HUES48 (cell line): ENCODE data around the gene PDE4B.
"Not testable (repeated sequence)": the region's sequence is repeated elsewhere in the genome, so short reads cannot be mapped to it uniquely, and the experiment has no call there.

Experiments used
- H3K27ac ChIP-seq: one replicate; pipeline ENCODE4 v1.7.0; 2013; ENCODE audit warnings: low read depth, low read length, inconsistent platforms
- H3K27me3 ChIP-seq: 2 replicates; pipeline ENCODE4 v1.6.1; 2013; ENCODE audit warnings: mild to moderate bottlenecking, low read length; ENCODE audit not compliant: control insufficient read depth, insufficient read depth
- H3K36me3 ChIP-seq: 2 replicates; pipeline ENCODE4 v1.6.1; 2013; ENCODE audit warnings: low read length; ENCODE audit not compliant: control insufficient read depth, insufficient read depth
- H3K4me1 ChIP-seq: 2 replicates; pipeline ENCODE4 v1.6.1; 2013; ENCODE audit warnings: mild to moderate bottlenecking, low read length; ENCODE audit not compliant: control insufficient read depth, insufficient read depth
- H3K4me3 ChIP-seq: 2 replicates; pipeline ENCODE4 v1.5.1; 2013; ENCODE audit warnings: mild to moderate bottlenecking, low read depth, low read length
- H3K9ac ChIP-seq: 2 replicates; pipeline ENCODE4 v1.6.1; 2013; ENCODE audit warnings: mild to moderate bottlenecking, low read depth, low read length, moderate library complexity
- H3K9me3 ChIP-seq: 2 replicates; pipeline ENCODE4 v1.6.1; 2013; ENCODE audit warnings: low read length; ENCODE audit not compliant: control insufficient read depth, insufficient read depth

Gene PDE4B

DNA sequence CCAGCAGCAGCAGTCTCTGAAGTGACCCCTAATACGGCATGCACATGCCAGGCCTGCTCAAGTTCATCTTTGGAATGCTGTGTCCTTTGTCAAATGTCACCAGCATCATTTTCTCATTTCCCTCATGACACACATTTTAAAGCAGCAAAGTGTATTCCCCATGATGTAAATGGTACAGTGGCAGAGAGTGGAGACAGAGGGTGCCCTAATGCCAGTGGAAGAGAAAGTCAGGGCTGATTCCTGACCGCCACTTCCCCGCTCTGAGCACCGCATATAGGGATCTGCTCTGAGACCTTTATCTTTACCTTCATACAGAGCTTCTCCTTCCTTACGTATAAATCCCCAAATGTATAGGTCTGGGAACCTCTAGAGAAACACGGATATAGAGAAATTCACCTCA is 518.9 kb downstream of the PDE4B start:
- no peak overlapping the region for H3K4me3 ChIP-seq
- no peaks in the 10 kb centered on the region for H3K27me3 ChIP-seq
- H3K36me3 ChIP-seq = no peaks in the 10 kb centered on the region
- no peaks in the 10 kb centered on the region for H3K4me1 ChIP-seq
- no peak overlapping the region for H3K27ac ChIP-seq
- no peak overlapping the region for H3K9ac ChIP-seq
- no peaks in the 10 kb centered on the region; the same call in 1 of the 2 replicates for H3K9me3 ChIP-seq

DNA sequence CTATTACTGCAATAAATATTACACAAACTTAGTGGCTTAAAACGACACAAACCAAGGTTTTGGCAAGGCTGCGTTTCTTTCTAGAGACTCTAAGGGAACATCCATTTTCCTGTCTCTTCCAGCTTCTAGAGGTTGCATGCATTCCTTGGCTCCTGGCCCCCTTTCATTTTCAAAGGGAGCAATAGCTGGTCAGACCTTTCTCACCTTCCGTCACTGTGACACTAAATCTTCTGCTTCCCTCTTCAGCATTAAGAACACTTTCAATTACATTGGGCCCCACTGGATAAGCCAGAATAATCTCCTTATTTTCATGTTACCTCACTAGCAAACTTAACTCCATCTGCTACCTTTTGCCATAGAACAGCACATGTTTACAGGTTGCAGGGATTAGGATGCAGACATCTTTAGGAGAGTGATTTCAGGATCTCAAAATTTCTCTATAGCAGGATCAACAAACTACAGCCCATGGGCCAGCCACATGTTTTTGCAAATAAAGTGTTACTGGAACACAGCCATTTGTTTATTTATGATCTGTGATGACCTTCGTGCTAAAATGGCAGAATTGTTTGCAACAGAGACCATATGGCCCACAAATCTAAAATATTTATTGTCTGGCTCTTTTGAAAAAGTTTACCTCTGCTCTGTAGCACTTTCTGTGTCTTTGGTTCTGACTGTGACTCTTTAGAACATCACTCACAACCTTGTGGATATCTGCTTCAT is 519.7 kb downstream of the PDE4B start:
- Histone ChIP-seq H3K36me3 (no peaks in the 10 kb centered on the region), H3K27ac (no peak overlapping the region), H3K9me3 (no peaks in the 10 kb centered on the region; the same call in 1 of the 2 replicates)

DNA sequence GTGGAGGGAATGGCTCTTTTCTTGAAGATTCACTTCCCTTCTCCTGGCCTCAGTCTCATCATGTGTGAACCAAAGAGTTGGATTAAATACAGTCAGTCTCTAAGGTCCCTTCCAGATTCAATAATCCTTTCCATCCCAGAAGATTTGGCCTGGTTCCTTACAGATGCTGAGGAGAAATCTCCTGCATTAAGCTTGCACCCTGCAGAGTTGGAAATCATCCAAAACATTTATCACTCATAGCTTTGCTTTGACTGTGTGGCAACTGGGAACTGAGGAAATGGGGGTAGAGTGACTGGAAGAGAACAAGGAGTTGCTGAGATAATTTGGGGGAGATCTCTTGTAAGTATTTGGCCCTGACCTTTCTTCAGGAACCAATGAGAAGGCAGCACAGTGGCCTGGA is 520.7 kb downstream of the PDE4B start:
- Histone ChIP-seq H3K9ac (no peak overlapping the region), H3K4me1 (no peaks in the 10 kb centered on the region), H3K36me3 (no peaks in the 10 kb centered on the region), H3K27me3 (no peaks in the 10 kb centered on the region), H3K9me3 (no peaks in the 10 kb centered on the region; the same call in 1 of the 2 replicates), H3K4me3 (no peak overlapping the region), H3K27ac (no peak overlapping the region)

More for the DNA sequence above, 519.7 kb downstream of the PDE4B start:
- Histone ChIP-seq H3K4me3 (no peak overlapping the region), H3K9ac (no peak overlapping the region), H3K27me3 (no peaks in the 10 kb centered on the region), H3K4me1 (no peaks in the 10 kb centered on the region)

DNA sequence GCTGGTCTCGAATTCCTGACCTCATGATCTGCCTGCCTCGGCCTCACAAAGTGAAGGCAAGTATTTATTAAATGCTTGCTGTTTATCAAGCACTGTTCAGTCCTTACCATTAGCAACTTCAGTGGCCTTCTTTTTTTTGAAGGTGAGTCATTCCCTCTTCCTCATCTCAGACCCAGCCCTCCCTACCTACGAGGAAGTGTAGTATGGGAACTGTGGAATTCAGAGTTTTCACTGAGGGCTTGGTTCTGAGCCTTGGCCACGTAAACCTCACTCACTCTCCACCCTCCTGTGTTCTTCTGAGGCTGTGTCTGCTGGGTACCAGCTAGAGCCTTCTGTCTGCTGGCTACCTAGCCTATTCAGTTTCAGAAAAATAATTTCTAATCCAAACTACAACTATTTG is 523.0 kb downstream of the PDE4B start:
- H3K4me3 ChIP-seq = no peak overlapping the region
- H3K27ac ChIP-seq = no peak overlapping the region
- no peaks in the 10 kb centered on the region for H3K36me3 ChIP-seq
- H3K9me3 ChIP-seq = no peaks in the 10 kb centered on the region; the same call in 1 of the 2 replicates
- H3K27me3 ChIP-seq = no peaks in the 10 kb centered on the region
- no peaks in the 10 kb centered on the region for H3K4me1 ChIP-seq
- no peak overlapping the region for H3K9ac ChIP-seq

DNA sequence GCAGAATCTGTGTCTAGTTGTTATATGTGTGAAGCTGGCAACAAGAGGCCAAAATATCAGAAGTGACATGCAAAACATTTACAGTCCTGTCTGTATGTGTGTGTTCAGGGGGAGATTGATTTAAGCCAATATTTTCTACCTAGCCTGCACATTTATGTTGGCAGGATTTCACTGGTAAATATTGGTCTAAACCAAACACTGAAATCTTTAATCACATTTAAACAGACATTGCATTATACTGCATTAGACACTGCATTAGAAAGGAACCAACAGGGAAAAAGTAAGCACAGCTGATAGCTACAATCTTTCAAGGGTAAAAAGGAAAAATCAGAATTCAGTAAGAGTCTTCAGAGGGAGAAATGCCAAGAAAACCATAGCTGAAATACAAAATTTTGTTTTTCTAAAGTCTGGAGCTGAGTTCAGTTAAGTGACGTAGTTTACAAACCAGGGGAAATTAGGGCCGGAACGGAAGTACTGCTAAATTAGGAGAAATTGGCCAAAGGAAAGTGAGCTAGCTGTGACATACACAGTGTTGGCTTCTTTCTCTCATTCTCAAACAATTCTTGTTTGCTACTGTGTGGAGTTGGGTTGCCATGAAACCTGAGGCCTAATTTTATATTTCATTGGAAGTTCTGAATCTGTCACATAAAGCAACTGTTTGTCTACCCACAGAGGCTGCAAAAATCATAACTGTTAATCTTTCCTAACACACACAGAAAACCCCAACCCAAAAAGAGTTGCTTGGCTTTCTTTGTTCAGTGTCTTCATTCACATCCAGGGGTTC is 524.0 kb downstream of the PDE4B start:
- Histone ChIP-seq H3K4me1 (no peaks in the 10 kb centered on the region), H3K36me3 (no peaks in the 10 kb centered on the region), H3K9ac (no peak overlapping the region), H3K9me3 (no peaks in the 10 kb centered on the region; the same call in 1 of the 2 replicates), H3K4me3 (no peak overlapping the region), H3K27ac (no peak overlapping the region), H3K27me3 (no peaks in the 10 kb centered on the region)

DNA sequence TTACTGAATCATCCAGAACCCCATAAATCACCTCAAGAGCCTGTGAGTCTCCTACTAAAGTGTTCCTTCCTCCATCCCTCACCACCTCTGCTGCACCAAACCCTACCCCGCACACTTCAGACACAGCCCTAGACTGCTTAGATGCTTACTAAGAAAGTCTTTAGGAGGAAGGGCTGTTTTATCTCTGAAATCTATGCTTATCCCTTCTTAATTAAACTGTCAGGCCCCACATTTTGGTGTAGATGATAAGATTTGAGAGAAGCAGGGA is 524.5 kb downstream of the PDE4B start:
- Histone ChIP-seq H3K4me3 (no peak overlapping the region), H3K27ac (no peak overlapping the region)

DNA sequence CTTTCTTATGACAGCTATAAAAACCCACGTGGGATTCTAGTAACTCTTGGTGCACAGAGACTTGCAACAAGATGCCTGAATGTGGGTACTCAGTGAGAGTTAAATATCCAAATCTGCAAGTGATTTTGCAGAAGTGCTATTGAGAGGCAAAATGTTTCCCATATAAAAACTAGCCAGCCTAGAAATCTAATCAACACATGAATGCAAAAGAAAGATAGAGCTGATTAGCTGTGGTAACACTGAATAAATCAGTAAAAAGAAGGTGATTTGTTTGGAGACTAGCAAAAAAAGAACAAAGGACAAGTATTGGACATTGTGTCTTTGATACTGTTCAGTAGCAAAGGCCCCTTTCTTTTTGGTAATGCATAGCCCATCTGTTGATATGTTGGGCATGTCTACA is 527.5 kb downstream of the PDE4B start:
- Histone ChIP-seq H3K4me3 (no peak overlapping the region), H3K27ac (no peak overlapping the region), H3K36me3 (no peaks in the 10 kb centered on the region), H3K9me3 (no peaks in the 10 kb centered on the region), H3K9ac (no peak overlapping the region), H3K27me3 (no peaks in the 10 kb centered on the region), H3K4me1 (peaks cover 8% of the 10 kb centered on the region; the same call in 1 of the 2 replicates)

More for the DNA sequence above, 524.5 kb downstream of the PDE4B start:
- no peaks in the 10 kb centered on the region for H3K4me1 ChIP-seq
- no peaks in the 10 kb centered on the region; the same call in 1 of the 2 replicates for H3K9me3 ChIP-seq
- no peaks in the 10 kb centered on the region for H3K27me3 ChIP-seq
- no peak overlapping the region for H3K9ac ChIP-seq
- H3K36me3 ChIP-seq = no peaks in the 10 kb centered on the region

DNA sequence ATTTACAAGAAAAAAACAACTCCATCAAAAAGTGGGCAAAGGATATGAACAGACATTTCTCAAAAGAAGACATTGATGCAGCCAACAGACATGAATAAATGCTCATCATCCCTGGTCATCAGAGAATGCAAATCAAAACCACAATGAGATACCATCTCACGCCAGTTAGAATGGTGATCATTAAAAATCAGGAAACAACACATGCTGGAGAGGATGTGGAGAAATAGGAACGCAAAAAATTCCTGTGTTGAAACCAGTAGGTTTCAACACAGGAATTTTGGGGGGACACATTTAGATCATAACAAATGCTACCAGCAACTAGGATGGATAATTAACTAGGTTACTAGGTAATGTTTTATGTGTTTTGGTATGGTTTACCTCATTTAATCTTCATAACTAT is 529.8 kb downstream of the PDE4B start:
- not testable (repeated sequence) for H3K4me1 ChIP-seq, H3K9ac ChIP-seq, H3K36me3 ChIP-seq, H3K9me3 ChIP-seq, H3K27me3 ChIP-seq, H3K4me3 ChIP-seq, H3K27ac ChIP-seq

DNA sequence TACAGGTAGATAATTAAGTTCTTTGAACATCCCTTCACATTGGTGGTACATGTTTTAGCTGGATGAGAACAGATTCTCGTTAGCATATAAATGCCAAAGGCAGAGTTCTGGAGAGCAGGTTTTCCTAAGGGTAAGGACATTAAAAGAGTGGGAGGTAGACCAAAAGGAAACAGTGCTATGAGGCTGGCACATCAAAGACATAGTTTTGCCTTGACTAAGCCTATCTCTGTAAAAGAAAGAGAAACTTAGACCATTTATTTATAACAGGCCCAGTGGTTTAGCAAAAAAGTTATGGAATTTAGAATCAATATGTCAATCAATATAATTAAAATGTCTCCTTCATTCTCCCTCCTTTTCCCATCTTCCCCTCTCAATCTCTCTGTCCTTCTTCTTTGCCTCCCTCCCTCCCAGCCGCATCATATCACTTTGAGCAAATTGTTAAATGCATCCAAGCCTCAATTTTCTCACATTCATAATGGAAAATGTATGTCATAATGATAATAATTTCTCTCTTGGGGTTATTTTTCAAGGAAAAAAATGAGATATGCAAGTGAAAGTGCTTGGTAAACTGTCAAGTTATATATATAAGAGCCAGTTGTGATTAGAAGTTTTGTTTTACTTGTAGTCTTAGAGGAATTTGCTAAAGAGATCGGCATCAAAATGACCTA is 531.4 kb downstream of the PDE4B start:
- Histone ChIP-seq H3K27ac (no peak overlapping the region), H3K36me3 (no peaks in the 10 kb centered on the region), H3K4me1 (peaks cover 8% of the 10 kb centered on the region; the same call in 1 of the 2 replicates), H3K9ac (no peak overlapping the region), H3K27me3 (no peaks in the 10 kb centered on the region), H3K4me3 (no peak overlapping the region), H3K9me3 (no peaks in the 10 kb centered on the region)

DNA sequence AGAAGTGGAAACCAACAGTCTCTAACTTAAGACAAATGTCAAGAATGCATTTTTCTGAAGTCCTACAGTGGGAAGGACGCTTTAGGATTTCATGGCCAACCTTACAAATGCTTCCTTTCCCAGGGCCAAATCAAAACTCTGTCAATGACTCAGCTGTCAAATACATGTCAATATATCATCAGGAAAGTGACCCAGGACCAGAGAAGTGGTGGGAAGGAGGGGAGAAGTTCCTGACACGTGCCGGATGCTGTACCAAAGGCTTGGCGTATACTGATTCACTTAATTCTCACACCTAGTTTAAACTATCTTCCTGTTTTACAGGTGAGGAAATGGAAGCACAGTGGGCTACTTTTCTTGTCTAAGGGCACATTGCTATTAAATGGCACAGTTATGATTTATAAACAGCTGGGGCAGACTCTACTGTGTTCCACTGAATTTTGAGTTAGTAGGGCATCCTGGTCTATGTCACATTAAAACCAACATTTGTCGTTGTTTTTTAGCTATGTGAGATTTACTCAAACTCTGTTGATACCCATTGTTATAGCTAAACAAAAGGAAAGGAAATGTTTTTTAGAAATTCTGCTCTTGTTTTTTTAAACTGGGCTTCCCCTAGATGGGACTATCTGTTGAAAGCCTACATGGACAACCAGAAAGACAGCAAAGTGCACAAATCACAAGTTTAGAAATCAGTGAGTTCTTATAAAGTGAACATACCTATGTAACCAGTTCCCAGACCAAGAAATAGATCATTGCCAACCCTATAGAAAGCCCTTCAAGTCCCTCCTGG is 533.1 kb downstream of the PDE4B start:
- H3K36me3 ChIP-seq = no peaks in the 10 kb centered on the region
- no peak overlapping the region for H3K4me3 ChIP-seq
- no peaks in the 10 kb centered on the region for H3K27me3 ChIP-seq
- H3K9me3 ChIP-seq = no peaks in the 10 kb centered on the region
- no peak overlapping the region for H3K27ac ChIP-seq
- H3K9ac ChIP-seq = no peak overlapping the region
- peaks cover 11% of the 10 kb centered on the region; the same call in 1 of the 2 replicates for H3K4me1 ChIP-seq
